OCI-LY3 (cell line): Measurements from ENCODE around the gene PCNX2.

Experiments used
- H2AFZ ChIP-seq: fragments of 200-600, 300-600 bp; shearing (Covaris generic); 2 replicates; pipeline ENCODE4 v1.6.0; 2014; ENCODE audit warnings: antibody characterized with exemption, low read depth, low read length
- H3K27ac ChIP-seq: fragments of 200-600, 300-600 bp; sonication (generic); 2 replicates; pipeline ENCODE4 v1.5.1; 2014; ENCODE audit warnings: mild to moderate bottlenecking, low read length, moderate library complexity, mixed read lengths
- H3K27me3 ChIP-seq: fragments of 200-600, 300-600 bp; sonication (generic); 2 replicates; pipeline ENCODE4 v1.6.1; 2014; ENCODE audit warnings: low read depth, low read length, mixed read lengths
- H3K36me3 ChIP-seq: fragments of 200-600, 300-600 bp; sonication (generic); replicated peaks from 2 replicates; pipeline ENCODE3; 2014; ENCODE audit warnings: low read depth, low read length, mixed read lengths
- H3K4me1 ChIP-seq: fragments of 300-600, 200-600 bp; sonication (generic); 2 replicates; pipeline ENCODE4 v1.6.1; 2014; ENCODE audit warnings: low read length, mixed read lengths
- H3K4me2 ChIP-seq: fragments of 200-600, 300-600 bp; sonication (generic); 2 replicates; pipeline ENCODE4 v1.6.1; 2014; ENCODE audit warnings: low read length, mixed read lengths
- H3K4me3 ChIP-seq: fragments of 300-600, 200-600 bp; sonication (generic); 2 replicates; pipeline ENCODE4 v1.5.1; 2014; ENCODE audit warnings: antibody characterized with exemption, mild to moderate bottlenecking, low read length, moderate library complexity
- H3K79me2 ChIP-seq: fragments of 300-600, 200-600 bp; shearing (Covaris generic); 2 replicates; pipeline ENCODE4 v1.6.1; 2014; ENCODE audit warnings: mild to moderate bottlenecking, low read length, mixed read lengths
- H3K9ac ChIP-seq: fragments of 300-600, 200-600 bp; shearing (Covaris generic); 2 replicates; pipeline ENCODE4 v1.6.0; 2014; ENCODE audit warnings: mild to moderate bottlenecking, low read length, moderate library complexity
- H3K9me3 ChIP-seq: fragments of 200-600, 300-600 bp; shearing (Covaris generic); 2 replicates; pipeline ENCODE4 v1.6.1; 2014; ENCODE audit warnings: low read length, mixed read lengths; ENCODE audit not compliant: insufficient read depth
- H4K20me1 ChIP-seq: fragments of 200-600, 300-600 bp; sonication (generic); 2 replicates; pipeline ENCODE4 v1.6.1; 2016; ENCODE audit warnings: low read length, mixed read lengths; ENCODE audit not compliant: insufficient read depth
- CTCF ChIP-seq: fragments of 200-600, 300-600 bp; sonication (generic); IDR thresholded peaks from 2 replicates; pipeline ENCODE4 v1.5.1; 2014; ENCODE audit warnings: antibody characterized with exemption, low read length, low read depth
- EZH2phosphoT487 ChIP-seq: fragments of 200-600 bp; shearing (Covaris generic); IDR thresholded peaks from 2 replicates; pipeline ENCODE4 v1.6.1; 2018; ENCODE audit warnings: antibody characterized with exemption, mixed run types, low read depth

Gene PCNX2

GRCh38 chr1:232992227-232992626 is 303.3 kb downstream of the PCNX2 start:
- H3K36me3 ChIP-seq: peaks cover 3% of the 10 kb centered on the region
- TF ChIP-seq CTCF (no peak), EZH2phosphoT487 (no peak)
- H3K4me2 ChIP-seq: no peak overlapping the region
- no peak overlapping the region for H3K27ac ChIP-seq
- no peak overlapping the region for H2AFZ ChIP-seq
- no peak overlapping the region for H3K4me3 ChIP-seq
- no peak overlapping the region for H3K9ac ChIP-seq
- no peaks in the 10 kb centered on the region; the same call in 1 of the 2 replicates for H3K9me3 ChIP-seq
- H3K4me1 ChIP-seq: no peaks in the 10 kb centered on the region
- no peaks in the 10 kb centered on the region for H3K27me3 ChIP-seq
- no peaks in the 10 kb centered on the region for H4K20me1 ChIP-seq
- H3K79me2 ChIP-seq: no peaks in the 10 kb centered on the region

- H3K36me3 ChIP-seq: peaks cover 3% of the 10 kb centered on the region
- no peak overlapping the region for H3K9ac ChIP-seq
- H4K20me1 ChIP-seq: no peaks in the 10 kb centered on the region
- no peak overlapping the region for H3K4me2 ChIP-seq
- no peaks in the 10 kb centered on the region; the same call in 1 of the 2 replicates for H3K9me3 ChIP-seq
- H3K27ac ChIP-seq: no peak overlapping the region
- no peaks in the 10 kb centered on the region for H3K4me1 ChIP-seq
- H3K4me3 ChIP-seq: no peak overlapping the region
- no peak overlapping the region for H2AFZ ChIP-seq
- TF ChIP-seq EZH2phosphoT487 (no peak), CTCF (no peak)
- no peaks in the 10 kb centered on the region for H3K79me2 ChIP-seq
- no peaks in the 10 kb centered on the region for H3K27me3 ChIP-seq
Measured at GRCh38 chr1:232991238-232991637, 304.3 kb downstream of the PCNX2 start.

- Histone ChIP-seq H4K20me1 (no peaks in the 10 kb centered on the region), H3K27ac (no peak overlapping the region), H3K9ac (no peak overlapping the region), H3K4me3 (no peak overlapping the region), H3K4me1 (no peaks in the 10 kb centered on the region), H3K79me2 (no peaks in the 10 kb centered on the region), H3K27me3 (no peaks in the 10 kb centered on the region), H3K9me3 (no peaks in the 10 kb centered on the region; the same call in 1 of the 2 replicates), H2AFZ (no peak overlapping the region), H3K4me2 (no peak overlapping the region), H3K36me3 (peaks cover 3% of the 10 kb centered on the region)
- no peak for TF ChIP-seq EZH2phosphoT487
- TF ChIP-seq CTCF: no peak
Measured at GRCh38 chr1:232990176-232991128, 305.1 kb downstream of the PCNX2 start.

- H3K27me3 ChIP-seq: no peaks in the 10 kb centered on the region
- no peak overlapping the region for H3K4me3 ChIP-seq
- no peak overlapping the region for H2AFZ ChIP-seq
- no peak overlapping the region for H3K27ac ChIP-seq
- H3K79me2 ChIP-seq: no peaks in the 10 kb centered on the region
- H3K9ac ChIP-seq: no peak overlapping the region
- no peaks in the 10 kb centered on the region; the same call in 1 of the 2 replicates for H3K9me3 ChIP-seq
- no peak for TF ChIP-seq CTCF
- peaks cover under 1% of the 10 kb centered on the region for H3K36me3 ChIP-seq
- no peaks in the 10 kb centered on the region for H3K4me1 ChIP-seq
- H4K20me1 ChIP-seq: no peaks in the 10 kb centered on the region
- H3K4me2 ChIP-seq: no peak overlapping the region
Measured at GRCh38 chr1:232988572-232989040, 306.9 kb downstream of the PCNX2 start.
